MM.1S (cell line): ENCODE results near the gene RACGAP1.

Experiments
- DNase-seq: peaks from one replicate; pipeline ENCODE4 v3.0.0-alpha.2; 2015
- H2AFZ ChIP-seq: fragments of 300-600 bp; sonication (generic); 2 replicates; pipeline ENCODE4 v1.6.0; 2016; ENCODE audit warnings: antibody characterized with exemption, low read length
- H3F3A ChIP-seq: fragments of 300-600 bp; sonication (generic); 2 replicates; pipeline ENCODE4 v1.6.1; 2016; ENCODE audit warnings: mild to moderate bottlenecking, antibody characterized with exemption, low read length, moderate library complexity, mixed read lengths; ENCODE audit not compliant: insufficient read depth
- H3K27ac ChIP-seq: fragments of 300-600 bp; sonication (generic); 2 replicates; pipeline ENCODE4 v1.5.1; 2016; ENCODE audit warnings: mild to moderate bottlenecking, low read length
- H3K27me3 ChIP-seq: fragments of 300-600 bp; sonication (generic); replicated peaks from 2 replicates; pipeline ENCODE4 v1.6.0; 2016; ENCODE audit warnings: low read length; ENCODE audit not compliant: insufficient read depth
- H3K36me3 ChIP-seq: fragments of 300-600 bp; sonication (generic); replicated peaks from 2 replicates; pipeline ENCODE4 v1.6.1; 2016; ENCODE audit warnings: mild to moderate bottlenecking, low read length, mixed read lengths; ENCODE audit not compliant: insufficient read depth
- H3K4me1 ChIP-seq: fragments of 300-600 bp; sonication (generic); 2 replicates; pipeline ENCODE4 v1.6.1; 2016; ENCODE audit warnings: low read length, mixed read lengths
- H3K4me2 ChIP-seq: fragments of 300-600 bp; sonication (generic); 2 replicates; pipeline ENCODE4 v1.6.0; 2016; ENCODE audit warnings: low read depth, low read length
- H3K4me3 ChIP-seq: fragments of 300-600 bp; sonication (generic); 2 replicates; pipeline ENCODE4 v1.5.1; 2016; ENCODE audit warnings: low read length, mixed read lengths
- H3K79me2 ChIP-seq: fragments of 300-600 bp; sonication (generic); 2 replicates; pipeline ENCODE4 v1.6.1; 2016; ENCODE audit warnings: mixed run types, low read length, mixed read lengths
- H3K9ac ChIP-seq: fragments of 300-600 bp; sonication (generic); 2 replicates; pipeline ENCODE4 v1.6.1; 2016; ENCODE audit warnings: low read length, mixed read lengths
- H3K9me2 ChIP-seq: fragments of 300-600 bp; sonication (generic); replicated peaks from 2 replicates; pipeline ENCODE4 v1.6.1; 2016; ENCODE audit warnings: mild to moderate bottlenecking, low read length, mixed read lengths; ENCODE audit not compliant: insufficient read depth
- H3K9me3 ChIP-seq: fragments of 300-600 bp; sonication (generic); replicated peaks from 2 replicates; pipeline ENCODE4 v1.6.1; 2016; ENCODE audit warnings: mild to moderate bottlenecking, low read length, mixed read lengths; ENCODE audit not compliant: insufficient read depth
- H4K20me1 ChIP-seq: fragments of 300-600 bp; sonication (generic); 2 replicates; pipeline ENCODE4 v1.6.1; 2016; ENCODE audit warnings: mild to moderate bottlenecking, low read length, moderate library complexity, mixed read lengths; ENCODE audit not compliant: insufficient read depth
- EZH2 ChIP-seq: fragments of 300-600 bp; sonication (generic); optimal IDR thresholded peaks from 2 replicates; pipeline ENCODE3; 2017; ENCODE audit warnings: low read depth, mild to moderate bottlenecking, antibody characterized with exemption, low read length, mixed read lengths
- EZH2phosphoT487 ChIP-seq: fragments of 300-600 bp; sonication (generic); IDR thresholded peaks from 2 replicates; pipeline ENCODE4 v1.6.1; 2018; ENCODE audit warnings: antibody characterized with exemption, low read length
- TF ChIP-seq, protein P1 (sequence below): fragments of 300-600 bp; sonication (generic); IDR thresholded peaks from 2 replicates; pipeline ENCODE4 v1.5.1; 2016; ENCODE audit warnings: antibody characterized with exemption, low read length, mixed read lengths

RACGAP1 gene

DNA sequence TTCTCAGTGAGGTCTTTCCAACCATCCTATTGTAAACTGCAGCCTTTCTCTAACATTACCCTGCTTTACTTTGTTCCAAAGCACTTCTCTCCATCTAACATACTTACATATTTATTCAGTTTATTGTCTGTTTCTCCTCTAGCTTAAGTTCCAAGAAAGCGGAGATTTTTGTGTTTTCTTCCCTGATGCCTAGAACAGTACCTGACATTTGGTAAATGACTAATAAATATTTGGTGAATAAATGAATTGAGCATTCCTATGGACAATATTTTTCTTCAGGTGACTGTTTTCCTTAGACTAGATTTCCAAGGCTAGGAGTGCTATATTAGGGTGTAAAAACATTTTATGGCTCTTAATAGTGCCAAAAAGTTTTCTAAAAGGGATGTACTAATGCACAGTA, 2.4 kb downstream of the RACGAP1 start:
- H3K9me3 ChIP-seq = no peaks in the 10 kb centered on the region
- no peak overlapping the region for H3K4me3 ChIP-seq
- TF ChIP-seq EZH2 (no peak), EZH2phosphoT487 (no peak)
- TF ChIP-seq, protein P1, sequence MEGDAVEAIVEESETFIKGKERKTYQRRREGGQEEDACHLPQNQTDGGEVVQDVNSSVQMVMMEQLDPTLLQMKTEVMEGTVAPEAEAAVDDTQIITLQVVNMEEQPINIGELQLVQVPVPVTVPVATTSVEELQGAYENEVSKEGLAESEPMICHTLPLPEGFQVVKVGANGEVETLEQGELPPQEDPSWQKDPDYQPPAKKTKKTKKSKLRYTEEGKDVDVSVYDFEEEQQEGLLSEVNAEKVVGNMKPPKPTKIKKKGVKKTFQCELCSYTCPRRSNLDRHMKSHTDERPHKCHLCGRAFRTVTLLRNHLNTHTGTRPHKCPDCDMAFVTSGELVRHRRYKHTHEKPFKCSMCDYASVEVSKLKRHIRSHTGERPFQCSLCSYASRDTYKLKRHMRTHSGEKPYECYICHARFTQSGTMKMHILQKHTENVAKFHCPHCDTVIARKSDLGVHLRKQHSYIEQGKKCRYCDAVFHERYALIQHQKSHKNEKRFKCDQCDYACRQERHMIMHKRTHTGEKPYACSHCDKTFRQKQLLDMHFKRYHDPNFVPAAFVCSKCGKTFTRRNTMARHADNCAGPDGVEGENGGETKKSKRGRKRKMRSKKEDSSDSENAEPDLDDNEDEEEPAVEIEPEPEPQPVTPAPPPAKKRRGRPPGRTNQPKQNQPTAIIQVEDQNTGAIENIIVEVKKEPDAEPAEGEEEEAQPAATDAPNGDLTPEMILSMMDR = no peak
- H3K79me2 ChIP-seq = peaks cover 74% of the 10 kb centered on the region
- H3K4me1 ChIP-seq = no peaks in the 10 kb centered on the region
- H2AFZ ChIP-seq = no peak overlapping the region
- H3K27me3 ChIP-seq = no peaks in the 10 kb centered on the region
- 0 out of 2 replicates have a peak, but pooled peaks cover 3% of the 10 kb centered on the region for H3K36me3 ChIP-seq
- no peaks in the 10 kb centered on the region for H3F3A ChIP-seq
- H4K20me1 ChIP-seq = no peaks in the 10 kb centered on the region; the same call in 1 of the 2 replicates
- no peak overlapping the region for H3K9ac ChIP-seq
- no peak overlapping the region for H3K27ac ChIP-seq
- no peaks in the 10 kb centered on the region for H3K9me2 ChIP-seq
- DNase-seq = no peak
- peak overlapping the region; percentile 25; the same call in 1 of the 2 replicates for H3K4me2 ChIP-seq

DNA sequence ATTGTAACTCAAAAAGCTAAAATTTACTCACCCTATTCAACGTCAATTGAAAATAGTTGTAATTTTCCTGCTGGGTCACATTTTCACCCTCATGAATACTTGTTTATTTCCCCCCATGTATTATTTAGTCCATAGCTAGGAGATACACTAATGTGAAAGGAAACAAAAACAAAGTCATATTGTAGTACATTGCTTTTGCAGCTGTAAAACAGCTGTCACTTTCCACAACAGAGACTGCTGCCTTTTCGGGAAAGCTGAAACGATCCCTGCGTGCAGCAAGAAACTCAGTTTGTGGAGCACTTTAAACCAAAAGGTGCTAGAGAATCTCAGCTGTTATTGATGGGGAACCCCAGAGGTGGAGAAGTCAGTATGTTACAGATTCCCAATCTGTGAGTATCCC, 4.3 kb downstream of the RACGAP1 start:
- H3K9me3 ChIP-seq = no peaks in the 10 kb centered on the region
- no peaks in the 10 kb centered on the region for H3K27me3 ChIP-seq
- H3K9me2 ChIP-seq = no peaks in the 10 kb centered on the region
- peaks cover 93% of the 10 kb centered on the region for H3K79me2 ChIP-seq
- TF ChIP-seq EZH2phosphoT487 (no peak), EZH2 (no peak)
- TF ChIP-seq, protein P1 = no peak
- H3K36me3 ChIP-seq = 0 out of 2 replicates have a peak, but pooled peaks cover 5% of the 10 kb centered on the region
- H3K4me1 ChIP-seq = no peaks in the 10 kb centered on the region
- no peak overlapping the region for H3K4me2 ChIP-seq
- no peak overlapping the region for H3K27ac ChIP-seq
- no peak overlapping the region for H2AFZ ChIP-seq
- H4K20me1 ChIP-seq = peaks cover 4% of the 10 kb centered on the region; the same call in 1 of the 2 replicates
- DNase-seq = no peak
- H3F3A ChIP-seq = no peaks in the 10 kb centered on the region
- no peak overlapping the region for H3K9ac ChIP-seq
- H3K4me3 ChIP-seq = no peak overlapping the region

DNA sequence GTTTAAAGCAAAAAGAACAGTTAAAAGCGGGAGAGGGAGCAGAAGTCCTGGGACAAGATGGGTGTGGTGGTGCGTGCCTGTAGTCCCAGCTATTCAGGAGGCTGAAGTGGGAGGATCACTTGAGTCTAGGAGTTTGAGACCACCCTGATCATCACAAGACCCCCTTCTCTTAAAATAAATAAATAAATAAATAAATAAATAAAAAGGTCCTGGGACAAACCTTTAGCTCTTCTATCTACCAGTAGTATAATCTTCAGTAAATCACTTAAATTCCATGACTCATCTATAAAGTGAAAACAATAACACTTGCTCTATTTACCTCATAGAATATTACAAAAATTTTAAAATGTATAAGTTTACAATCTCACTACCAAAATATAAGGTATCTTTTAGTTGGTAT, 5.8 kb downstream of the RACGAP1 start:
- H3K36me3 ChIP-seq = 0 out of 2 replicates have a peak, but pooled peaks cover 5% of the 10 kb centered on the region

More for the DNA sequence above, 5.8 kb downstream of the RACGAP1 start:
- Histone ChIP-seq H3K9me3 (no peaks in the 10 kb centered on the region), H3K4me3 (no peak overlapping the region), H2AFZ (no peak overlapping the region), H3K9ac (no peak overlapping the region), H3K27me3 (no peaks in the 10 kb centered on the region), H3F3A (no peaks in the 10 kb centered on the region), H3K27ac (no peak overlapping the region), H3K4me2 (no peak overlapping the region), H3K79me2 (peaks cover 97% of the 10 kb centered on the region), H3K9me2 (no peaks in the 10 kb centered on the region), H4K20me1 (peaks cover 4% of the 10 kb centered on the region; the same call in 1 of the 2 replicates), H3K4me1 (no peaks in the 10 kb centered on the region)
- DNase-seq = no peak
- TF ChIP-seq EZH2phosphoT487 (no peak), EZH2 (no peak)
- TF ChIP-seq, protein P1 = no peak
